GM23338 (cell line): ENCODE data around the gene WDHD1. TPM values are rescaled to one million over a fixed set of nuclear protein-coding genes. Genes with fewer than 3 reads are reported as not detected.
"Not testable (repeated sequence)": the region's sequence is repeated elsewhere in the genome, so short reads cannot be mapped to it uniquely, and the experiment has no call there.

Experiments
- ATAC-seq: fragments of 200-7000 bp; cut with Tn5 transposase; 3 replicates; pipeline ENCODE4 v1.9.1; 2020
- DNase-seq: peaks from one replicate; pipeline ENCODE4 v3.0.0-alpha.2; 2015; ENCODE audit warnings: low spot score
- H2AFZ ChIP-seq: fragments of 200-600 bp; sonication (generic); 2 replicates; pipeline ENCODE4 v1.8.0; 2016; ENCODE audit warnings: antibody characterized with exemption, mild to moderate bottlenecking, moderate library complexity
- H3F3A ChIP-seq: fragments of 200-600 bp; sonication (generic); replicated peaks from 2 replicates; pipeline ENCODE4 v1.8.0; 2017; ENCODE audit warnings: antibody characterized with exemption, mixed run types, low read depth
- H3K27ac ChIP-seq: fragments of 200-600 bp; sonication (generic); 2 replicates; pipeline ENCODE4 v1.6.1; 2016; ENCODE audit warnings: low read depth
- H3K27me3 ChIP-seq: fragments of 200-600 bp; sonication (generic); 2 replicates; pipeline ENCODE4 v1.8.0; 2016; ENCODE audit warnings: mild to moderate bottlenecking, mixed run types, moderate library complexity; ENCODE audit not compliant: insufficient read depth
- H3K36me3 ChIP-seq: fragments of 200-600 bp; sonication (generic); 2 replicates; pipeline ENCODE4 v1.8.0; 2016; ENCODE audit warnings: mild to moderate bottlenecking; ENCODE audit not compliant: insufficient read depth
- H3K4me1 ChIP-seq: fragments of 200-600 bp; sonication (generic); 2 replicates; pipeline ENCODE4 v1.8.0; 2016; ENCODE audit warnings: mild to moderate bottlenecking, moderate library complexity; ENCODE audit not compliant: insufficient read depth
- H3K4me2 ChIP-seq: fragments of 200-600 bp; sonication (generic); 2 replicates; pipeline ENCODE4 v1.7.1; 2017; ENCODE audit warnings: mixed run types
- H3K4me3 ChIP-seq: fragments of 200-600 bp; sonication (generic); 2 replicates; pipeline ENCODE4 v1.6.1; 2016; ENCODE audit warnings: mixed run types
- H3K79me2 ChIP-seq: fragments of 200-600 bp; sonication (generic); replicated peaks from 2 replicates; pipeline ENCODE4 v1.8.0; 2017; ENCODE audit warnings: mild to moderate bottlenecking; ENCODE audit not compliant: insufficient read depth
- H3K9me2 ChIP-seq: fragments of 200-600 bp; sonication (generic); 2 replicates; pipeline ENCODE4 v1.8.0; 2017; ENCODE audit not compliant: insufficient read depth
- H4K20me1 ChIP-seq: fragments of 200-600 bp; sonication (generic); replicated peaks from 2 replicates; pipeline ENCODE4 v1.8.0; 2017; ENCODE audit warnings: mild to moderate bottlenecking; ENCODE audit not compliant: insufficient read depth
- H3K27ac Mint-ChIP-seq: 2 replicates; pipeline ENCODE4 v1.8.0; 2020; ENCODE audit warnings: inconsistent platforms, mild to moderate bottlenecking, moderate library complexity, mixed read lengths
- H3K27me3 Mint-ChIP-seq: 3 replicates; pipeline ENCODE4 v1.8.0; 2022; ENCODE audit warnings: low read depth, mild to moderate bottlenecking, moderate library complexity, mixed read lengths, inconsistent platforms; ENCODE audit not compliant: insufficient read depth, poor library complexity
- H3K36me3 Mint-ChIP-seq: 3 replicates; pipeline ENCODE4 v1.8.0; 2021; ENCODE audit warnings: low read depth, mild to moderate bottlenecking, inconsistent platforms, moderate library complexity, mixed read lengths
- H3K4me1 Mint-ChIP-seq: 3 replicates; pipeline ENCODE4 v1.8.0; 2020; ENCODE audit warnings: mild to moderate bottlenecking, inconsistent platforms, mixed read lengths
- H3K4me3 Mint-ChIP-seq: 3 replicates; pipeline ENCODE4 v1.8.0; 2021; ENCODE audit warnings: moderate library complexity, mild to moderate bottlenecking, inconsistent platforms, mixed read lengths
- H3K9me3 Mint-ChIP-seq: 3 replicates; pipeline ENCODE4 v1.8.0; 2020; ENCODE audit warnings: moderate library complexity, mild to moderate bottlenecking, inconsistent platforms, mixed read lengths
- CREB1 ChIP-seq: fragments of 250-450 bp; sonication (Bioruptor Pico); IDR thresholded peaks from 2 replicates; pipeline ENCODE4 v1.5.0; 2020; ENCODE audit warnings: low read depth, mild to moderate bottlenecking, moderate library complexity
- CTCF ChIP-seq, 2 experiments: fragments of 200-600 bp in 1 of 2; sonication (generic) in 1 of 2; conservative IDR thresholded peaks; 2 replicates each; pipeline versions ENCODE4 v1.5.1 to v1.6.1; 2016 to 2017; ENCODE audit warnings: antibody characterized with exemption in 2 of 2, low read depth in 2 of 2, mild to moderate bottlenecking in 2 of 2, moderate library complexity in 1 of 2
- EZH2 ChIP-seq: fragments of 200-600 bp; sonication (generic); IDR thresholded peaks from one replicate; pipeline ENCODE4 v1.8.0; 2017; ENCODE audit warnings: antibody characterized with exemption, mild to moderate bottlenecking, low read depth; ENCODE audit not compliant: unreplicated experiment
- NANOG ChIP-seq: IDR thresholded peaks from 2 replicates; pipeline ENCODE4 v1.6.1; 2016; ENCODE audit warnings: antibody characterized with exemption, borderline replicate concordance
- POLR2AphosphoS5 ChIP-seq: IDR thresholded peaks from 2 replicates; pipeline ENCODE4 v1.6.1; 2016; ENCODE audit warnings: antibody characterized with exemption, low read depth
- STAT1 ChIP-seq: IDR thresholded peaks from one replicate; pipeline ENCODE4 v1.6.1; 2016; ENCODE audit warnings: antibody characterized with exemption; ENCODE audit not compliant: unreplicated experiment
- ZNF114 ChIP-seq: fragments of 250-450 bp; sonication (Bioruptor Pico); IDR thresholded peaks from 2 replicates; pipeline ENCODE4 v1.5.0; 2020; ENCODE audit warnings: mild to moderate bottlenecking, moderate library complexity
- ZNF462 ChIP-seq: fragments of 250-450 bp; sonication (Bioruptor Pico); IDR thresholded peaks from 2 replicates; pipeline ENCODE4 v1.5.0; 2020; ENCODE audit warnings: mild to moderate bottlenecking, moderate library complexity
- polyA plus RNA-seq: library from polyadenylated mRNA; unstranded; fragments of >200 nt; fragmentation: Nextera tagmentation; extraction: Ambion mirVana; gene quantifications from 2 replicates; pipeline ENCODE4 v1.2.1, GENCODE V29; 2016
- total RNA-seq: library from RNA; depleted of rRNA; stranded (reverse); fragments of >200 nt; shearing (Covaris generic); gene quantifications from 2 replicates; pipeline ENCODE4 v1.2.3, GENCODE V29; 2014

WDHD1 gene
- total and polyA plus RNA-seq, 2 experiments from 2014 or later = 48.8 to 65.4 TPM

DNA sequence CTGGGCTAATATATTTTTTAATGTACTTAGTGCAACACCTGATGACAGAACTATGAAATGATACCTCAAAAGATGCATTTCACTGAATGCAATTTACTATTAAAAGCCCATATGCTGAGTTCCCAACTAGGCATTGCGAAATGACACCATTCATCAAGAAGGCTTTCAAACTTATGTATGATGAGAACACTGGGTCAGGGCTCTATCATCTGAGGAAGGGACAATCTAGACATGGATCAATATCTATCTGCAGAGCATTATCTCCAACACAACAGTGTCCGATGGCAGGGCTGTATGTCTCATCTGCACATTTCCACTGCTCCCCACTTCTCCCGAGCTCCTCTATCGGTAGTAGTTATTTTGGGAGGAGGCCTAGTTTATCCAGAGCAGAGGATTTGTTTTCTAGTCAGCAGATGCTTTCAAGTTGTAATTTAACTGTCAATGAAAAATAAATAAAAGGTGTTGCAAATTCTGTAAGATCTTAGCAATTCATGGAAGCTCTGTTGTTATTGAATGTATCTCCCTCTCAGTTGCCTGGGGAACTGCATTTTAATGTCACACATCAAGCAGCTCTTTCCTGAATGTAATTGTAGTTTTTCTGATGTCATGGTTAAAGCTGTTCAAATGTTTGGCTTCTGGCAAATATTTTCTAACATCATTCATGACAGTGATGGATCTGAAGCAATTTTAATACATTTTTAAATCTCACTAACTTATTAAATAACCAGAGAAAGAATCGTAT is 116.9 kb downstream of the WDHD1 start (continued):
- TF ChIP-seq CTCF (conservative IDR thresholded peaks at IDR 0.05; ENCODE audit: low read depth in 2 of 2) = no peak
- TF ChIP-seq STAT1 = no peak
- no peak for TF ChIP-seq EZH2

GRCh38 chr14:54908973-54909372 is 117.9 kb downstream of the WDHD1 start:
- not testable (repeated sequence) for H3K4me3 ChIP-seq, H4K20me1 ChIP-seq, H3K4me1 Mint-ChIP-seq, H3K4me1 ChIP-seq, H3K4me3 Mint-ChIP-seq, H3K36me3 ChIP-seq, DNase-seq, H3K36me3 Mint-ChIP-seq, H3K79me2 ChIP-seq, H3F3A ChIP-seq, H3K4me2 ChIP-seq, H3K27me3 Mint-ChIP-seq, H3K9me3 Mint-ChIP-seq, ATAC-seq, H3K27me3 ChIP-seq, H3K27ac ChIP-seq, H3K9me2 ChIP-seq, H2AFZ ChIP-seq, H3K27ac Mint-ChIP-seq

- peaks cover 6% of the 10 kb centered on the region; the same call in 2 of the 3 replicates for H3K4me1 Mint-ChIP-seq
- peaks cover 4% of the 10 kb centered on the region; the same call in 1 of the 2 replicates for H3F3A ChIP-seq
- no peaks in the 10 kb centered on the region for H3K9me2 ChIP-seq
- no peaks in the 10 kb centered on the region for H3K36me3 Mint-ChIP-seq
- H3K27ac ChIP-seq = no peak overlapping the region
- H4K20me1 ChIP-seq = 0 out of 2 replicates have a peak, but pooled peaks cover 5% of the 10 kb centered on the region
- no peak overlapping the region for H3K4me3 Mint-ChIP-seq
- no peak overlapping the region for H2AFZ ChIP-seq
- H3K9me3 Mint-ChIP-seq = no peaks in the 10 kb centered on the region
- no peak overlapping the region for H3K4me2 ChIP-seq
- H3K27me3 ChIP-seq = peaks cover 12% of the 10 kb centered on the region; the same call in 1 of the 2 replicates
- no peaks in the 10 kb centered on the region for H3K79me2 ChIP-seq
- H3K27ac Mint-ChIP-seq = no peak overlapping the region
- DNase-seq (no peak), ATAC-seq (no peak)
- peaks cover 4% of the 10 kb centered on the region; the same call in 1 of the 2 replicates for H3K4me1 ChIP-seq
- H3K27me3 Mint-ChIP-seq = peaks cover 2% of the 10 kb centered on the region
- H3K4me3 ChIP-seq = no peak overlapping the region
- H3K36me3 ChIP-seq = no peaks in the 10 kb centered on the region
- no peak for TF ChIP-seq CREB1 (CRISPR knock-in tag)
- no peak for TF ChIP-seq POLR2AphosphoS5
- no peak for TF ChIP-seq ZNF114 (CRISPR knock-in tag)
- TF ChIP-seq NANOG = no peak
- no peak for TF ChIP-seq ZNF462 (CRISPR knock-in tag)
- no peak for TF ChIP-seq CTCF (conservative IDR thresholded peaks at IDR 0.05; ENCODE audit: low read depth in 2 of 2)
- TF ChIP-seq STAT1 = no peak
Measured at GRCh38 chr14:54908190-54908589, 118.7 kb downstream of the WDHD1 start.
